ENCODE results near the gene S100A7A.

S100A7A gene

GRCh38 chr1:153434746-153435455 lies 18.6 kb downstream of the S100A7A start:
- no peak for TF ChIP-seq CTCF (IDR thresholded peaks at IDR 0.05; ENCODE audit: extremely low read depth, missing control alignments)
- no peak for DNase-seq (ENCODE audit: low spot score)

- no peak for TF ChIP-seq CTCF (IDR thresholded peaks at IDR 0.05; ENCODE audit: extremely low read depth, missing control alignments)
- no peak for DNase-seq (ENCODE audit: low spot score)
Measured at GRCh38 chr1:153437236-153437635, 20.9 kb downstream of the S100A7A start.

- no peak for TF ChIP-seq CTCF (IDR thresholded peaks at IDR 0.05; ENCODE audit: extremely low read depth, missing control alignments)
- DNase-seq (ENCODE audit: low spot score): no peak
Measured at GRCh38 chr1:153438599-153438998, 22.3 kb downstream of the S100A7A start.

- DNase-seq (ENCODE audit: low spot score): no peak
- TF ChIP-seq CTCF (IDR thresholded peaks at IDR 0.05; ENCODE audit: extremely low read depth, missing control alignments): no peak
Measured at GRCh38 chr1:153439273-153439672, 23.0 kb downstream of the S100A7A start.

GRCh38 chr1:153441238-153441755 lies 25.0 kb downstream of the S100A7A start:
- TF ChIP-seq CTCF (IDR thresholded peaks at IDR 0.05; ENCODE audit: extremely low read depth, missing control alignments): no peak
- no peak for DNase-seq (ENCODE audit: low spot score)

- no peak for TF ChIP-seq CTCF (IDR thresholded peaks at IDR 0.05; ENCODE audit: extremely low read depth, missing control alignments)
- no peak for DNase-seq (ENCODE audit: low spot score)
Measured at GRCh38 chr1:153443486-153443885, 27.2 kb downstream of the S100A7A start.

GRCh38 chr1:153444078-153444477 lies 27.8 kb downstream of the S100A7A start:
- no peak for DNase-seq (ENCODE audit: low spot score)
- TF ChIP-seq CTCF (IDR thresholded peaks at IDR 0.05; ENCODE audit: extremely low read depth, missing control alignments): no peak

All from GM20000 (cell line).